ENCODE measurements around the gene NMNAT3.

Gene NMNAT3

GRCh38 chr3:139677388-139678155 is at the start of gene NMNAT3:
Gene NMNAT3 (minus strand): TSS chr3:139677972. CDS start chr3:139627724, 50,248 bp downstream.
- no peak for FAIRE-seq

GRCh38 chr3:139721370-139721769 is 43.6 kb upstream of the NMNAT3 start:
- FAIRE-seq: no peak

- FAIRE-seq: no peak
These were observed 40.6 kb upstream of the NMNAT3 start for GRCh38 chr3:139718415-139718814.

GRCh38 chr3:139716908-139717485 is 39.2 kb upstream of the NMNAT3 start:
- no peak for FAIRE-seq

GRCh38 chr3:139715743-139716360 is 38.1 kb upstream of the NMNAT3 start:
- FAIRE-seq: no peak

GRCh38 chr3:139715166-139715565 is 37.4 kb upstream of the NMNAT3 start:
- no peak for FAIRE-seq

GRCh38 chr3:139710212-139710611 is 32.4 kb upstream of the NMNAT3 start:
- FAIRE-seq: no peak

GRCh38 chr3:139705631-139706030 is 27.9 kb upstream of the NMNAT3 start:
- FAIRE-seq: no peak

GRCh38 chr3:139696314-139696604 is 18.5 kb upstream of the NMNAT3 start:
- FAIRE-seq: no peak

GRCh38 chr3:139695426-139696313 is 17.9 kb upstream of the NMNAT3 start:
- no peak for FAIRE-seq

- FAIRE-seq: no peak
These were observed 17.2 kb upstream of the NMNAT3 start for GRCh38 chr3:139695007-139695406.

GRCh38 chr3:139694542-139694941 is 16.8 kb upstream of the NMNAT3 start:
- no peak for FAIRE-seq

GRCh38 chr3:139691619-139692018 is 13.8 kb upstream of the NMNAT3 start:
- no peak for FAIRE-seq

- FAIRE-seq: no peak
These were observed 12.0 kb upstream of the NMNAT3 start for GRCh38 chr3:139689708-139690228.

GRCh38 chr3:139689122-139689521 is 11.3 kb upstream of the NMNAT3 start:
- FAIRE-seq: no peak

GRCh38 chr3:139687431-139687830 is 9.7 kb upstream of the NMNAT3 start:
- no peak for FAIRE-seq

GRCh38 chr3:139686624-139687023 is 8.9 kb upstream of the NMNAT3 start:
- FAIRE-seq: no peak

GRCh38 chr3:139686206-139686605 is 8.4 kb upstream of the NMNAT3 start:
- no peak for FAIRE-seq

- no peak for FAIRE-seq
These were observed 1.5 kb upstream of the NMNAT3 start for GRCh38 chr3:139679220-139679775.

GRCh38 chr3:139676632-139677387 is 962 bp downstream of the NMNAT3 start:
- no peak for FAIRE-seq

- no peak for FAIRE-seq
These were observed 1.7 kb downstream of the NMNAT3 start for GRCh38 chr3:139676108-139676507.

- no peak for FAIRE-seq
These were observed 2.4 kb downstream of the NMNAT3 start for GRCh38 chr3:139675327-139675726.
